Ovary (tissue), 9 donors: ENCODE results near the gene DPF3. TPM values are rescaled to one million over a fixed set of nuclear protein-coding genes. Genes with fewer than 3 reads are reported as not detected.

Experiments used
- DNase-seq, 5 donors: peaks; one replicate each; pipeline ENCODE4 v3.0.0-alpha.2; 2019 to 2020
- H3K27ac ChIP-seq, 2 donors: fragments of 200-600 bp; one replicate each; pipeline versions ENCODE4 v1.5.1 to v1.8.0; 2019 to 2022
- H3K27me3 ChIP-seq: fragments of 200-600 bp; one replicate; pipeline ENCODE4 v1.8.0; 2022
- H3K36me3 ChIP-seq: fragments of 200-600 bp; sonication (generic); one replicate; pipeline ENCODE4 v1.5.1; 2019
- H3K4me1 ChIP-seq: one replicate; pipeline ENCODE4 v1.8.1; 2013; ENCODE audit warnings: mild to moderate bottlenecking, moderate library complexity; ENCODE audit not compliant: insufficient read depth
- H3K4me3 ChIP-seq: fragments of 200-600 bp; sonication (generic); one replicate; pipeline ENCODE4 v1.5.1; 2017
- H3K9me3 ChIP-seq, 2 donors: fragments of 200-600 bp in 1 of 2; sonication (generic) in 1 of 2; one replicate each; pipeline versions ENCODE4 v1.5.1 to v1.8.1; 2013 to 2019; ENCODE audit warnings: mild to moderate bottlenecking in 1 of 2, moderate library complexity in 1 of 2
- EP300 ChIP-seq: sonication (generic); formaldehyde crosslinking; IDR thresholded peaks from one replicate; pipeline ENCODE4 v1.6.1; 2017; ENCODE audit warnings: antibody characterized with exemption
- POLR2A ChIP-seq: fragments of 450-650 bp; IDR thresholded peaks from one replicate; pipeline ENCODE4 v1.6.1; 2017; ENCODE audit warnings: antibody characterized with exemption, mild to moderate bottlenecking, moderate library complexity
- WGBS, 3 donors: extraction: QIAGEN DNeasy Blood & Tissue Kit in 1 of 3; methylation state at CpG; one replicate each; pipeline versions ENCODE4 v1.1.5 to v1.1.7; 2013 to 2017; 5-methylcytosine and 5-hydroxymethylcytosine counted together
- intact Hi-C, 4 donors: fragments of 100-400 bp; cut with DNase I; formaldehyde crosslinking; loops; one replicate each; pipeline versions ENCODE4 v1.11.0 to v1.15.1; 2022 to 2023
- polyA plus RNA-seq, 2 donors: library from polyadenylated mRNA; stranded (reverse); fragments of 200-250 nt in 1 of 2; fragments of 350-450 nt in 1 of 2; fragmentation: Illumina TruSeq in 1 of 2; extraction: RNeasy Lipid Tissue Mini Kit (QIAGEN cat#74804) in 1 of 2; gene quantifications; one replicate each; pipeline ENCODE4 v1.2.3, GENCODE V29; 2013 to 2014
- total RNA-seq, 7 donors: library from RNA; depleted of rRNA in 2 of 7; stranded (reverse); fragments of >200 nt in 2 of 7; fragmentation: NEBNext Ultra II Directional in 3 of 7; extraction: Animal tissue kit (Norgen Biotek cat#: 25700) in 3 of 7; gene quantifications; one replicate each; pipeline versions ENCODE4 v1.1.0 to v1.2.4, GENCODE V29; 2016 to 2023
- TF ChIP-seq, protein P1 (sequence below), 3 donors: fragments of 450-650 bp in 2 of 3; fragments of 200-600 bp in 1 of 3; IDR thresholded peaks; one replicate each; pipeline versions ENCODE4 v1.5.1 to v1.8.0; 2016 to 2022; ENCODE audit warnings: antibody characterized with exemption in 3 of 3, mild to moderate bottlenecking in 1 of 3
- donor health status: DM: no; HTN: no; CAD: no; lungs with moderate emphysema.
- donor health status: DM: no; HTN: no; CAD: no.
- donor health status: Bipolar disorder and iron deficiency.
- donor health status: DM: yes; HTN: yes; CAD: no.
- donor health status: DM: no; HTN: no; CAD: no.
- donor health status: DM: yes; HTN: yes; CAD: no.

DPF3 gene
- total and polyA plus RNA-seq, 9 donors, result 6.3 to 34.4 (median 21.9) TPM

DNA sequence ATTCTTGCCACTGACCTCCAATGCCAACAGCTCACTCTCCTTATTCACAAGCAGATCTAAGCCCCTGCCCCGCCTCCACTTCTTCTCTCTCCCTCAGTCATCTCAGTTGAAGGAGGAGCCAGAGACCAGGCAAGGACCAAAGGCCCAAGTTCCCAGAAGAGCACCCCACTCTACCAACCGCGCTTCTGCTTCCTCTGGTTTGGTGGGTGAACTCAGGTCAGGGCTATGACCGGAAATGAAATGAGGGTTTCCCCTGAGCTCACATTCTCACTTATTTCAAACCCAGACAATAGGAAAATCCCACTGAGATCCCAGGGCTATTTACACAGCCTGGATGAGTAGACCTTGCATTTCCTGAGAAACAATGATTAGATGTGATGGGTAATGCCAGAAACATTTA is 9.9 kb downstream of the DPF3 start:
- WGBS, 3 donors, result 69 to 76% (median 74%) methylated on average over 4 of the region's 4 CpGs
- Histone ChIP-seq H3K27me3 (no peaks in the 10 kb centered on the region), H3K27ac (no peak overlapping the region), H3K4me1 (peaks cover 4% of the 10 kb centered on the region), H3K9me3 (no peaks in the 10 kb centered on the region), H3K36me3 (no peaks in the 10 kb centered on the region), H3K4me3 (no peak overlapping the region)
- intact Hi-C loops, result loop anchor here in 1 of 4 donors (10.0 kb wide), 1 partner anchor 229 kb away; no protein-coding TSS in a partner anchor
- TF ChIP-seq POLR2A (no peak), EP300 (no peak)
- TF ChIP-seq, protein P1, sequence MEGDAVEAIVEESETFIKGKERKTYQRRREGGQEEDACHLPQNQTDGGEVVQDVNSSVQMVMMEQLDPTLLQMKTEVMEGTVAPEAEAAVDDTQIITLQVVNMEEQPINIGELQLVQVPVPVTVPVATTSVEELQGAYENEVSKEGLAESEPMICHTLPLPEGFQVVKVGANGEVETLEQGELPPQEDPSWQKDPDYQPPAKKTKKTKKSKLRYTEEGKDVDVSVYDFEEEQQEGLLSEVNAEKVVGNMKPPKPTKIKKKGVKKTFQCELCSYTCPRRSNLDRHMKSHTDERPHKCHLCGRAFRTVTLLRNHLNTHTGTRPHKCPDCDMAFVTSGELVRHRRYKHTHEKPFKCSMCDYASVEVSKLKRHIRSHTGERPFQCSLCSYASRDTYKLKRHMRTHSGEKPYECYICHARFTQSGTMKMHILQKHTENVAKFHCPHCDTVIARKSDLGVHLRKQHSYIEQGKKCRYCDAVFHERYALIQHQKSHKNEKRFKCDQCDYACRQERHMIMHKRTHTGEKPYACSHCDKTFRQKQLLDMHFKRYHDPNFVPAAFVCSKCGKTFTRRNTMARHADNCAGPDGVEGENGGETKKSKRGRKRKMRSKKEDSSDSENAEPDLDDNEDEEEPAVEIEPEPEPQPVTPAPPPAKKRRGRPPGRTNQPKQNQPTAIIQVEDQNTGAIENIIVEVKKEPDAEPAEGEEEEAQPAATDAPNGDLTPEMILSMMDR (IDR thresholded peaks at IDR 0.05), result no peak
- DNase-seq, result no peak

DNA sequence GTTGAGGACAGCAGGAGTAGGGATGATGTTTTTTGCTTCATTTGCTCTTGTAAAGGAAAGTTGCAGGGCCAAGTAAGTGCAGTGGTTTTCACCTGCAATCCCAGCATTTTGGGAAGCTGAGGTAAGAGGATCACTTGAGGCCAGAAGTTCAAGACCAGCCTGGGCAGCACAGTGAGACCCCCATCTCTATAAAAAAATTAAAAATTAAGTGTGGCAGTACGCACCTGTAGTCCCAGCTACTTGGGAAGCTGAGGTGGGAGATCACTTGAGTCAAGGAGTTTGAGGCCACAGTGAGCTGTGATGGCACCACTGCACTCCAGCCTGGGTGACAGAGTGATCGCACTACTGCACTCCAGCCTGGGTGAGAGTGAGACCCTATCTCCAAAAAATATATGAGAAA is 10.8 kb downstream of the DPF3 start:
- DNase-seq, result no peak
- no peaks in the 10 kb centered on the region for H3K36me3 ChIP-seq
- H3K27ac ChIP-seq, result no peak overlapping the region
- no peak overlapping the region for H3K4me3 ChIP-seq
- H3K4me1 ChIP-seq, result peaks cover 4% of the 10 kb centered on the region
- WGBS, 3 donors, result 95 to 99% (median 96%) methylated on average over 2 of the region's 2 CpGs
- H3K9me3 ChIP-seq, result no peaks in the 10 kb centered on the region
- H3K27me3 ChIP-seq, result no peaks in the 10 kb centered on the region
- intact Hi-C loops, result loop anchor here in 1 of 4 donors (10.0 kb wide), 1 partner anchor 228 kb away; no protein-coding TSS in a partner anchor
- TF ChIP-seq EP300, result no peak
- TF ChIP-seq POLR2A, result no peak
- TF ChIP-seq, protein P1 (IDR thresholded peaks at IDR 0.05), result no peak

DNA sequence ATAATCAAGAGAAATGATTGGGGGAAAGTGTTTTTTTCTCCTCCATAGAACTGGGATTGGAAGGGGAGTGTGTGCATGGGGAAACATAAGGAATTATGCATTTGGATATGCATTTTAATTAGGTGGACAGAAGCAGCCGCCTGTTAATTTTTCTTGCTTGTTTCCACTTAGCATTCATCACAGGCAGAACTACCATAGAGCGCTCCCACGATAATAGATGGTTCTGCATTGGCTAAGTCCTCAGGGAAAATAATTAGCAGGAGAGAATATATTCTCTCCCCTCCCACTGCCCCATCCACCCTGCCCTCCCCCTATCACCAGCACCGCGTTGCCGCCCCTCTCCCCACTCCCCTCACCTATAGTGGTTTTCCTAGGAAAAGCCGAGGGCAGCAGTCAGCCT is 11.4 kb downstream of the DPF3 start:
- Histone ChIP-seq H3K27me3 (no peaks in the 10 kb centered on the region), H3K36me3 (no peaks in the 10 kb centered on the region), H3K27ac (no peak overlapping the region), H3K4me3 (no peak overlapping the region), H3K4me1 (peaks cover 4% of the 10 kb centered on the region), H3K9me3 (no peaks in the 10 kb centered on the region)
- TF ChIP-seq POLR2A, result no peak
- TF ChIP-seq, protein P1 (IDR thresholded peaks at IDR 0.05), result no peak
- TF ChIP-seq EP300, result no peak
- intact Hi-C loops, result loop anchor here in 1 of 4 donors (10.0 kb wide), 1 partner anchor 228 kb away; no protein-coding TSS in a partner anchor
- DNase-seq, result no peak
- 73 to 80% (median 79%) methylated on average over 7 of the region's 7 CpGs for WGBS, 3 donors

DNA sequence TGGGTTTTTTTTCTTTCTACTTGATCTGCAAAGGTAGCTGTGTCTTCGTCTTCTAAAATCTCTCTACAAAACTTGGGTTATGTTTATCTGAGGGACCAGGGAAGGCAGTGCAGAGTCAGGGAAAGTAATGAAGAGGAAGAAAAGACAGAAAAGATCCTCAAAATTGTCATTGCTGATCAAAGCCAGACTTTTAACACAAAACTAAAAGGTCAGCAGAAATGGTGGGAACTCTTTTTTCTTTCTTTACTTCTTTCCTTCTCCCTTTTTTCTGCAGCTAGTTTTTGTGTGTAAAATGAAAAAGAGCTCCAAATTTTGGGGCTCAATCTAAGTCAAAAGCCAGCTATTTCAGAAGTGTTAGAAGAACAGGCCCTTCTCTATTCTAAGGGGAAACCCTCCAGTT is 11.9 kb downstream of the DPF3 start:
- 75 to 88% (median 82%) methylated on average over 1 of the region's 1 CpG for WGBS, 3 donors
- no peak overlapping the region for H3K4me3 ChIP-seq
- H3K27me3 ChIP-seq, result no peaks in the 10 kb centered on the region
- no peak overlapping the region for H3K27ac ChIP-seq
- TF ChIP-seq, protein P1 (IDR thresholded peaks at IDR 0.05), result no peak
- TF ChIP-seq EP300 (no peak), POLR2A (no peak)
- DNase-seq, result no peak
- intact Hi-C loops, result loop anchor here in 1 of 4 donors (10.0 kb wide), 1 partner anchor 227 kb away; no protein-coding TSS in a partner anchor
- H3K9me3 ChIP-seq, result no peaks in the 10 kb centered on the region
- no peaks in the 10 kb centered on the region for H3K36me3 ChIP-seq
- peaks cover 4% of the 10 kb centered on the region for H3K4me1 ChIP-seq
